H9 (cell line): ENCODE data around the gene PLCB1. TPM values are rescaled to one million over a fixed set of nuclear protein-coding genes. Genes with fewer than 3 reads are reported as not detected.

Experiments used
- DNase-seq: peaks from one replicate; pipeline ENCODE4 v3.0.0-alpha.2; 2017
- H2AFZ ChIP-seq: one replicate; pipeline ENCODE4 v1.6.1; 2013; ENCODE audit warnings: mild to moderate bottlenecking, low read length, control low read depth, moderate library complexity
- H2AK5ac ChIP-seq: 2 replicates; pipeline ENCODE4 v1.6.1; 2013; ENCODE audit warnings: low read length, control low read depth, mixed read lengths; ENCODE audit not compliant: insufficient read length
- H2BK120ac ChIP-seq: one replicate; pipeline ENCODE4 v1.6.1; 2013; ENCODE audit warnings: low read depth, mild to moderate bottlenecking, low read length, control low read depth, inconsistent platforms; ENCODE audit not compliant: poor library complexity, severe bottlenecking
- H2BK12ac ChIP-seq: 2 replicates; pipeline ENCODE4 v1.6.1; 2013; ENCODE audit warnings: low read length, control low read depth, mixed read lengths, low read depth; ENCODE audit not compliant: insufficient read length
- H2BK15ac ChIP-seq: 2 replicates; pipeline ENCODE4 v1.6.1; 2013; ENCODE audit warnings: low read depth, low read length, control low read depth
- H2BK20ac ChIP-seq: one replicate; pipeline ENCODE4 v1.6.1; 2013; ENCODE audit warnings: low read depth, mild to moderate bottlenecking, low read length, control low read depth, inconsistent platforms; ENCODE audit not compliant: poor library complexity, severe bottlenecking
- H2BK5ac ChIP-seq: 2 replicates; pipeline ENCODE4 v1.6.1; 2013; ENCODE audit warnings: low read length, control low read depth, mixed read lengths; ENCODE audit not compliant: insufficient read length
- H3K14ac ChIP-seq: 2 replicates; pipeline ENCODE4 v1.6.1; 2013; ENCODE audit warnings: low read length, control low read depth; ENCODE audit not compliant: insufficient read depth
- H3K18ac ChIP-seq: 2 replicates; pipeline ENCODE4 v1.6.1; 2013; ENCODE audit warnings: low read depth, mild to moderate bottlenecking, mixed read lengths, low read length, control low read depth; ENCODE audit not compliant: insufficient read length
- H3K23ac ChIP-seq: 2 replicates; pipeline ENCODE4 v1.6.1; 2013; ENCODE audit warnings: low read length, control low read depth, mixed read lengths, low read depth; ENCODE audit not compliant: insufficient read length
- H3K23me2 ChIP-seq: 2 replicates; pipeline ENCODE4 v1.6.1; 2013; ENCODE audit warnings: low read depth, mild to moderate bottlenecking, mixed read lengths, low read length, control low read depth; ENCODE audit not compliant: insufficient read length, poor library complexity, severe bottlenecking
- H3K27ac ChIP-seq: 2 replicates; pipeline ENCODE4 v1.5.1; 2013; ENCODE audit warnings: low read length, control low read depth, mixed read lengths, low read depth; ENCODE audit not compliant: insufficient read length
- H3K27me3 ChIP-seq: 2 replicates; pipeline ENCODE4 v1.6.1; 2013; ENCODE audit warnings: low read length, control low read depth, inconsistent platforms; ENCODE audit not compliant: insufficient read depth
- H3K4ac ChIP-seq: 2 replicates; pipeline ENCODE4 v1.6.1; 2013; ENCODE audit warnings: low read depth, mild to moderate bottlenecking, control low read depth, inconsistent platforms, low read length, moderate library complexity
- H3K4me1 ChIP-seq: 2 replicates; pipeline ENCODE4 v1.6.1; 2013; ENCODE audit warnings: low read length, control low read depth, inconsistent platforms; ENCODE audit not compliant: insufficient read depth
- H3K4me2 ChIP-seq: 2 replicates; pipeline ENCODE4 v1.6.1; 2013; ENCODE audit warnings: low read length, control low read depth, mixed read lengths; ENCODE audit not compliant: insufficient read length, insufficient read depth
- H3K56ac ChIP-seq: 2 replicates; pipeline ENCODE4 v1.6.1; 2013; ENCODE audit warnings: low read depth, mild to moderate bottlenecking, mixed read lengths, low read length, control low read depth; ENCODE audit not compliant: insufficient read length
- H3K79me1 ChIP-seq: 2 replicates; pipeline ENCODE4 v1.6.1; 2013; ENCODE audit warnings: low read depth, mild to moderate bottlenecking, moderate library complexity, low read length, control low read depth, inconsistent platforms; ENCODE audit not compliant: insufficient read depth, poor library complexity, severe bottlenecking
- H3K79me2 ChIP-seq: 2 replicates; pipeline ENCODE4 v1.6.1; 2013; ENCODE audit warnings: low read length, control low read depth, inconsistent platforms; ENCODE audit not compliant: insufficient read depth
- H3K9ac ChIP-seq: 2 replicates; pipeline ENCODE4 v1.6.1; 2013; ENCODE audit warnings: low read length, control low read depth, mixed read lengths; ENCODE audit not compliant: insufficient read length; ENCODE audit errors: extremely low read depth
- H3K9me3 ChIP-seq: one replicate; pipeline ENCODE4 v1.6.1; 2013; ENCODE audit warnings: low read depth, low read length, inconsistent platforms; ENCODE audit not compliant: control insufficient read depth
- H3T11ph ChIP-seq: one replicate; pipeline ENCODE4 v1.6.1; 2013; ENCODE audit warnings: mild to moderate bottlenecking, low read length, control low read depth, inconsistent platforms
- H4K20me1 ChIP-seq: one replicate; pipeline ENCODE4 v1.6.1; 2013; ENCODE audit not compliant: control insufficient read depth, insufficient read length, insufficient read depth
- H4K5ac ChIP-seq: 2 replicates; pipeline ENCODE4 v1.6.1; 2013; ENCODE audit warnings: low read depth, mild to moderate bottlenecking, mixed read lengths, low read length, control low read depth; ENCODE audit not compliant: insufficient read length
- H4K8ac ChIP-seq: replicated peaks from 2 replicates; pipeline ENCODE4 v1.6.1; 2013; ENCODE audit warnings: low read length, control low read depth, mixed read lengths, low read depth; ENCODE audit not compliant: insufficient read length
- H4K91ac ChIP-seq: 2 replicates; pipeline ENCODE4 v1.6.1; 2013; ENCODE audit warnings: low read depth, mild to moderate bottlenecking, moderate library complexity, mixed read lengths, low read length, control low read depth; ENCODE audit not compliant: insufficient read length
- H3K27ac Mint-ChIP-seq, 3 experiments: 2 replicates in 2 of 3; 3 replicates in 1 of 3; pipeline ENCODE4 v1.8.0; 2020 to 2021; ENCODE audit warnings: mixed read lengths in 3 of 3, mild to moderate bottlenecking in 1 of 3, moderate library complexity in 1 of 3
- H3K27me3 Mint-ChIP-seq: 2 replicates; pipeline ENCODE4 v1.8.0; 2021; ENCODE audit warnings: low read depth, mild to moderate bottlenecking, moderate library complexity, mixed read lengths
- H3K36me3 Mint-ChIP-seq, 3 experiments: 2 replicates in 2 of 3; 3 replicates in 1 of 3; pipeline ENCODE4 v1.8.0; 2020 to 2021; ENCODE audit warnings: low read depth in 3 of 3, mixed read lengths in 3 of 3; ENCODE audit not compliant: insufficient read depth in 1 of 3
- H3K4me1 Mint-ChIP-seq, 2 experiments: 2 replicates each; pipeline ENCODE4 v1.8.0; 2020; ENCODE audit warnings: mixed read lengths in 2 of 2
- H3K4me3 Mint-ChIP-seq, 2 experiments: 2 replicates in 1 of 2; 3 replicates in 1 of 2; pipeline ENCODE4 v1.8.0; 2020 to 2021; ENCODE audit warnings: mild to moderate bottlenecking in 2 of 2, mixed read lengths in 2 of 2, moderate library complexity in 1 of 2
- H3K9me3 Mint-ChIP-seq, 2 experiments: 2 replicates in 1 of 2; 3 replicates in 1 of 2; pipeline ENCODE4 v1.8.0; 2020; ENCODE audit warnings: mild to moderate bottlenecking in 2 of 2, mixed read lengths in 2 of 2, moderate library complexity in 1 of 2
- WGBS: extraction: QIAGEN DNeasy Blood & Tissue Kit; methylation state at CpG from one replicate; pipeline ENCODE4 v1.1.7; 2013; ENCODE audit warnings: missing lambda C conversion rate, low lambda C conversion rate, mixed read lengths; ENCODE audit not compliant: insufficient read length; ENCODE audit errors: extremely low coverage; 5-methylcytosine and 5-hydroxymethylcytosine counted together
- total RNA-seq: library from RNA; stranded (reverse); gene quantifications from 2 replicates; pipeline ENCODE4 v1.2.1, GENCODE V29; 2021
- TF ChIP-seq, protein P1 (sequence below): fragments of 200-600 bp; sonication (generic); conservative IDR thresholded peaks from 3 replicates; pipeline ENCODE4 v1.8.0; 2021; ENCODE audit warnings: antibody characterized with exemption, mild to moderate bottlenecking

Gene PLCB1
- total RNA-seq, 1 experiment from 2014 or later, result 11.5 TPM

DNA sequence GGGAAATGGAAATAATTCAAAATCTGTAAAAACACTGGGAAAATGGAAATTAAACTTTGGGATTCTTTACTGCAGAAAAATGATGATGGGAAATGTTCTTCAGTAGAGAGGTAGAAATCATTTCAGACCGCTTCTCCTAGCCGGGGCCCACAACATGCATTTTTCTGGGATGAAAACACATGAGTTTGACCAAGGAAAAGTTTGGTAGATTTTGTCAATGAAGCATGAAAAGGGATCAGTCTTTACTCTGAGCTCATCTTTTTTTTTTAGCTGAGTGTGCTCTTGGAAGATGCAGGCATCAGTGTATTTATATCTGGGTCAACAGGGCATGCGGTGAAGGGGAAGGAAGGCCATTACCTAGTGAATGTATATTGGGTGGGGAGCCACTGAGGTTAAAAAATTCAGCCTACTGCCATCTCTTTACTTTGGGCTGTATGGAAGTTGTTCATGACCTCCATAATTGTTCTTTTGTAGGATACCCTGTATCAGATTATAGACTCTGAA is 36.8 kb downstream of the PLCB1 start:
- Histone ChIP-seq H3K23ac (no peak overlapping the region), H3K4me1 (no peaks in the 10 kb centered on the region), H3K4ac (no peak overlapping the region), H3K9me3 (no peaks in the 10 kb centered on the region), H2BK15ac (no peak overlapping the region), H4K91ac (no peak overlapping the region), H4K5ac (no peak overlapping the region), H3K27me3 (no peaks in the 10 kb centered on the region), H3K9ac (no peak overlapping the region), H3K14ac (no peak overlapping the region), H2AK5ac (no peak overlapping the region), H2BK12ac (no peak overlapping the region), H2AFZ (no peak overlapping the region), H3K79me1 (no peaks in the 10 kb centered on the region), H3K27ac (no peak overlapping the region), H2BK120ac (no peak overlapping the region), H3T11ph (no peak overlapping the region), H3K4me2 (no peak overlapping the region), H4K8ac (no peak overlapping the region), H4K20me1 (no peaks in the 10 kb centered on the region), H3K56ac (no peak overlapping the region), H3K79me2 (no peaks in the 10 kb centered on the region), H2BK5ac (no peak overlapping the region), H3K23me2 (no peaks in the 10 kb centered on the region), H2BK20ac (no peak overlapping the region), H3K18ac (no peak overlapping the region)
- WGBS, result no CpG with 5 or more reads among the region's 3 CpGs
- Mint-ChIP-seq H3K27me3 (no peaks in the 10 kb centered on the region), H3K4me1 (no peaks in the 10 kb centered on the region), H3K4me3 (no peak overlapping the region), H3K27ac (no peak overlapping the region), H3K36me3 (no peaks in the 10 kb centered on the region), H3K9me3 (no peaks in the 10 kb centered on the region)
- DNase-seq, result no peak
- TF ChIP-seq, protein P1, sequence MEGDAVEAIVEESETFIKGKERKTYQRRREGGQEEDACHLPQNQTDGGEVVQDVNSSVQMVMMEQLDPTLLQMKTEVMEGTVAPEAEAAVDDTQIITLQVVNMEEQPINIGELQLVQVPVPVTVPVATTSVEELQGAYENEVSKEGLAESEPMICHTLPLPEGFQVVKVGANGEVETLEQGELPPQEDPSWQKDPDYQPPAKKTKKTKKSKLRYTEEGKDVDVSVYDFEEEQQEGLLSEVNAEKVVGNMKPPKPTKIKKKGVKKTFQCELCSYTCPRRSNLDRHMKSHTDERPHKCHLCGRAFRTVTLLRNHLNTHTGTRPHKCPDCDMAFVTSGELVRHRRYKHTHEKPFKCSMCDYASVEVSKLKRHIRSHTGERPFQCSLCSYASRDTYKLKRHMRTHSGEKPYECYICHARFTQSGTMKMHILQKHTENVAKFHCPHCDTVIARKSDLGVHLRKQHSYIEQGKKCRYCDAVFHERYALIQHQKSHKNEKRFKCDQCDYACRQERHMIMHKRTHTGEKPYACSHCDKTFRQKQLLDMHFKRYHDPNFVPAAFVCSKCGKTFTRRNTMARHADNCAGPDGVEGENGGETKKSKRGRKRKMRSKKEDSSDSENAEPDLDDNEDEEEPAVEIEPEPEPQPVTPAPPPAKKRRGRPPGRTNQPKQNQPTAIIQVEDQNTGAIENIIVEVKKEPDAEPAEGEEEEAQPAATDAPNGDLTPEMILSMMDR, result no peak
